Vagina (tissue), 2 donors: ENCODE measurements around the gene DKK1.

Source experiments
- POLR2A ChIP-seq, 2 donors: fragments of 450-650 bp; IDR thresholded peaks; one replicate each; pipeline ENCODE4 v1.6.1; 2017; ENCODE audit warnings: antibody characterized with exemption in 2 of 2, mild to moderate bottlenecking in 2 of 2, moderate library complexity in 2 of 2
- POLR2AphosphoS5 ChIP-seq, 2 donors: sonication (generic); formaldehyde crosslinking; IDR thresholded peaks; one replicate each; pipeline ENCODE4 v1.9.0; 2017; ENCODE audit warnings: antibody characterized with exemption in 2 of 2, mild to moderate bottlenecking in 2 of 2, low read depth in 1 of 2; ENCODE audit not compliant: insufficient read depth in 1 of 2
- TF ChIP-seq, protein P1 (sequence below), 3 experiments: fragments of 450-650 bp in 2 of 3; fragments of 200-600 bp in 1 of 3; sonication (generic) in 1 of 3; IDR thresholded peaks; one replicate each; pipeline ENCODE4 v1.5.1; 2017 to 2019; ENCODE audit warnings: antibody characterized with exemption in 3 of 3, mild to moderate bottlenecking in 2 of 3, moderate library complexity in 2 of 3

DNA sequence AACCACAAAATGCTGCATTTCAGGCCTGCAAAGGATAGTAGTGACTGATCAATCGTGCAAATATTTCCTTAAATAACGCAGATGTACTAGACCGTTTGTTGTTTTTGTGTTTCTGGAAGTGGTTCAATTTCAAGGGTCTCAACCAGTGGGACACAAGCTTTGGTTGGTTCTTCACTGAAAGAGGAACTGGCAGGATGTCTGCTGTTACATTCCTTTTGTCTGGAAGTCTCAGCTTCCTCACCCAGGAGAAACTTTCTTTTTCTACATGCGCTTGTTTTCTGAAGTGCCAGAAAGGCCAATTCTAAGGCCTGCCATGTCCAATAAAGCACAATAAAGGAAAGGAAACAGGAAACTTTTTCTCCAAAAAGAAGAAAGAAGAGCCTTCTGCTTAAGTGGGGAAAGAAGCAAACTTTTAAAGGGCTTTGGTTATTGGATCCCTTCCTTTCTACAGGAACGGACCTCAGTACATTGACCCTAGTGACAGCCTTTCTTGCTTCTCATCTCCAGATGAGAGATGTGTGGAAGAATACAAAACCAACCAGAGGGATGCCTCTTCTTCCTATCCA, 4.1 kb downstream of the DKK1 start:
- TF ChIP-seq POLR2A (IDR thresholded peaks at IDR 0.05) (no peak), POLR2AphosphoS5 (IDR thresholded peaks at IDR 0.05; ENCODE audit: insufficient read depth in 1 of 2, low read depth in 1 of 2) (no peak)
- TF ChIP-seq, protein P1, sequence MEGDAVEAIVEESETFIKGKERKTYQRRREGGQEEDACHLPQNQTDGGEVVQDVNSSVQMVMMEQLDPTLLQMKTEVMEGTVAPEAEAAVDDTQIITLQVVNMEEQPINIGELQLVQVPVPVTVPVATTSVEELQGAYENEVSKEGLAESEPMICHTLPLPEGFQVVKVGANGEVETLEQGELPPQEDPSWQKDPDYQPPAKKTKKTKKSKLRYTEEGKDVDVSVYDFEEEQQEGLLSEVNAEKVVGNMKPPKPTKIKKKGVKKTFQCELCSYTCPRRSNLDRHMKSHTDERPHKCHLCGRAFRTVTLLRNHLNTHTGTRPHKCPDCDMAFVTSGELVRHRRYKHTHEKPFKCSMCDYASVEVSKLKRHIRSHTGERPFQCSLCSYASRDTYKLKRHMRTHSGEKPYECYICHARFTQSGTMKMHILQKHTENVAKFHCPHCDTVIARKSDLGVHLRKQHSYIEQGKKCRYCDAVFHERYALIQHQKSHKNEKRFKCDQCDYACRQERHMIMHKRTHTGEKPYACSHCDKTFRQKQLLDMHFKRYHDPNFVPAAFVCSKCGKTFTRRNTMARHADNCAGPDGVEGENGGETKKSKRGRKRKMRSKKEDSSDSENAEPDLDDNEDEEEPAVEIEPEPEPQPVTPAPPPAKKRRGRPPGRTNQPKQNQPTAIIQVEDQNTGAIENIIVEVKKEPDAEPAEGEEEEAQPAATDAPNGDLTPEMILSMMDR (IDR thresholded peaks at IDR 0.05): no peak
